NOMO-1 treated with dmso at 0.1 percent for 144 hours (cell line): ENCODE measurements around the gene LDLRAD4.

ENCODE experiments used
- DNase-seq: peaks from one replicate; lab custom pipeline; 2025; ENCODE audit not compliant: unreplicated experiment; lab: John Stamatoyannopoulos, UW

The LDLRAD4 gene

DNA sequence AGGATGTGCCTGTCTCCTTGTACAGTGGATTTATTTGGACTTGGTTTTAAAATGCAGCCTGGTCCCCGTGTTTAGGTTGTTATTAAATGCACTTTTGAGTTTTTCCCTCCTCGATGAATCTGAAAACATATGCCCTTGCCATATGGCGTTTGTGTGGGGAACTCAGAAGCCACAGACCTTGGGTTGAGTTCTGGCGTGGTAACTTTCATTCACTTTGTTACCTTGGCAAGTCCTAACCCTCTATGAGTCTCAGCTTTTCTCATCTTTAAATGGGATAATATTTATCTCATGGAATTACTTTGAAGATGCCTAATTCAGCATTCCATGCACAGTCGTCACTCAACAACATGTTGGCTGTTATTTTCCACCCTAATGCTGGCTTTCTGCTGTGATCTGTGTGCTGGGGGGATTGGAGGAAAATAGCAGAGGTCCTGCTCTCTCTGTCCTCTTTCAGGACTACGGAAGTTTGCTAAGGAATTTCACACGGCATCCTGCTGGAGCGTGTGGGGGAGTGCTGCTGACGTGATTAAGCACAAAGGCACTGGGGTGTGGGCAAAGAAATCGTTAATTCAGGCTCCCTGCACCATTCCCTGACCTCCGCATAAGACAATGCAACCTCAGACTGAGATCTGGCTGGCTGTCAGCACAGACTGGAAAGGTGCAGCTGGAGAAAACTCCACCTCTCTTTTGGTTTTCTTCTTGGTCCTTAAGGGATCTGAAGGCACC lies 61.7 kb downstream of the LDLRAD4 start:
- DNase-seq: no peak

- DNase-seq: no peak
Observed at GRCh38 chr18:13281406-13281805, 62.8 kb downstream of the LDLRAD4 start.

DNA sequence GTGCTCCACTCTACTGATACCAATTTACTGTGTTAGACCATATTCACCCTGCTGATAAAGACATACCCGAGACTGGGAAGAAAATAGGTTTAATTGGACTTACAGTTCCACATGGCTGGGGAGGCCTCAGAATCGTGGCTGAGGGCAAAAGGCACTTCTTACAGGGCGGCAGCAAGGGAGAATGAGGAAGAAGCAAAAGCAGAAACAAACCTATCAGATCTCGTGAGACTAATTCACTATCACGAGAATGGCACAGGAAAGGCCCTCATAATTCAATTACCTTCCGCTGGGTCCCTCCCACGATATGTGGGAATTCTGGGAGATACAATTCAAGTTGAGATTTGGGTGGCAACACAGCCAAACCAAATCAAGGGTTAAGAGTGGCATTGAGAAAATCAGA lies 65.2 kb downstream of the LDLRAD4 start:
- DNase-seq: no peak

- no peak for DNase-seq
Observed at GRCh38 chr18:13284330-13285027, 65.9 kb downstream of the LDLRAD4 start.

DNA sequence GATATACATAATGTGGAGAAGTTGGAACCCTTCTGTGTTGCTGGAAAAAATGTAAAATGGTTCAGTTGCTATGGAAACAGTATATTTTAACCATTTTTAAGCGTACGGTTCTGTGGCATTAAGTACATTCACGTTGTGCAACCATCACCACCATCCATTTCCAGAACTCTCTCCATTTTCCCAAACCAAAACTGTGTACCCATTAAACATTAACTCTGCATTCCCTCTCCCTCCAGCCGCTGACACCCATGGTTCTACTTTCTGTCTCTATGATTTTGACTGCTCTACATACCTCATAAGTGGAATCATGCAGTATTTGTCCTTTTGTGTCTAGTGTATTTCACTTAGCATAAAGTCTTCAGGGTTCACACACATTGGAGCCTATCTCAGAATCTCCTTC lies 67.3 kb downstream of the LDLRAD4 start:
- DNase-seq: no peak

- no peak for DNase-seq
Observed at GRCh38 chr18:13286456-13287125, 68.0 kb downstream of the LDLRAD4 start.

GRCh38 chr18:13287372-13287771 lies 68.8 kb downstream of the LDLRAD4 start:
- no peak for DNase-seq

DNA sequence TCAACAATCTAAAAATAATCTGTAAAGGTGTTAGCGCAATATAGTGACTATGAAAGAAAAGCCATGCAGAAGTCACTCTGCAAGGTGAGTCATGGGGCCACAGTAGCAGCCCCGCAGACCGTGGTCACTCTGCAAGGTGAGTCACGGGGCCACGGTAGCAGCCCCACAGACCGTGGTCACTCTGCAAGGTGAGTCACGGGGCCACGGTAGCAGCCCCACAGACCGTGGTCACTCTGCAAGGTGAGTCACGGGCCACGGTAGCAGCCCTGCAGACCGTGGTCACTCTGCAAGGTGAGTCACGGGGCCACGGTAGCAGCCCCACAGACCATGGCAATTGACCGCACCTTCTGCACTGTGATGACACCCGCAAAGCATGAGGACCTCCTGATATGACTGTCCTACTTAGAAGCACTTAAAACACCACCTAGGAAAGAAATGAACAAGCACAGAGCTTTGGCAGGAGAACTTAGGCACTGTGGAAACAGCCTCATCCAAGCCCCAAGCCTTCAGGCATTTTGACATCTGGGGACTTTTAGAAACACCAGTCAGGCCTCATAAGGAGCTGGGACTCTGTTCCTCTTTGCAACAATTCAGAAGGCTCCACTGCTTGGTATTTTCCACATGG lies 70.1 kb downstream of the LDLRAD4 start:
- no peak for DNase-seq

GRCh38 chr18:13289481-13290205 lies 71.1 kb downstream of the LDLRAD4 start:
- no peak for DNase-seq

GRCh38 chr18:13290856-13291271 lies 72.3 kb downstream of the LDLRAD4 start:
- DNase-seq: no peak

DNA sequence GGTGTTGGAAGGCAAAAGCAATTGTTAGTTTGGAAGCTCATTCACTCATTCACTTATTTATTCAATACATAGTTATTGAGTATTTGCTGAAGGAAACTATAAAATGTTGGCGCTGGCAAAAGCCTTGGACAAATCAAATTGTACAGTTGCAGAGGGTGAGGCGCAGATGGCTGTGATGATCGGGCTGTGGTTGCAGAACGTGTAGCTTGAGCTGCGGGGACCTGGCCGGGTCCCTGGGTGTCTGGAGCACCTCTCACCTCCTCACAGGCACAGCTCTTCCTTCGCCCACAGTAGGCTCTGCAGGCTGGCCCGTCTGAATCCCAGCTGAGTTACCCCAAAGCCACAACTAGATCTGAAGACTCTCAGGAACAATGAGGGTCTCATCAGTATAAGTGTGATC lies 72.7 kb downstream of the LDLRAD4 start:
- no peak for DNase-seq

DNA sequence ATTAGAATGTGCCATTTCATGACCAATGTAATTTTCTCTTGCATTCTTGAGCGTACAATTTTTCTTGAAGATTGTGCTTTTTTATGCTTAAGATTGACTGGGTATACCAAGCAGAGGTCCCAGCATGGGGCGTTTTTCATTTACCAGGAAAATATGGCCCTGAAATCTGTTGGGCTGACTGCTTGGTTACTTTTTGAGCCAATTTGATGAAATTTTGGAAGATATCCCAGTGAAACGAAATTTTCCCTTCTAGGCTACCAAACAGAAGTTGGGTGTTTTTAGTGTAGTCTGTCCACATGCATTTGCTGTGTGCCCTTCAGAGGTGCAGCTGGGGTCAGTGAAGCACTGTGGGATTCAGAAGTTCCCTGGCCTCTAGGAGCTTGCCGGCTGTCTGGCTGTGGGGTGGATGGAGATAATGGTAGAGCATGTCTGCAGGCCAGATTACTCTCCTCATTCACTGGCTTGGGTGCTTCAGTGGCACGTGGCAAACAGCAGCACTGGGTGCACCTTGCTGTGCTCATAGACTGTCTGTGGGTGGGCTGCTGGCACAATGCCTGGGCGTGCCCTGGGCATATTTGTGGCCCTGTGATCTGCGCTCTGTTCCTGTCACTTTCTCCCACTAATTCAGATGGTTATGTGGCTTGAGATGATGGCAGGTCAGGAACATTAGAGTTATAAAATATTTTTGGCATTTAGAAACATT lies 73.3 kb downstream of the LDLRAD4 start:
- DNase-seq: no peak

- no peak for DNase-seq
Observed at GRCh38 chr18:13292736-13293135, 74.2 kb downstream of the LDLRAD4 start.

DNA sequence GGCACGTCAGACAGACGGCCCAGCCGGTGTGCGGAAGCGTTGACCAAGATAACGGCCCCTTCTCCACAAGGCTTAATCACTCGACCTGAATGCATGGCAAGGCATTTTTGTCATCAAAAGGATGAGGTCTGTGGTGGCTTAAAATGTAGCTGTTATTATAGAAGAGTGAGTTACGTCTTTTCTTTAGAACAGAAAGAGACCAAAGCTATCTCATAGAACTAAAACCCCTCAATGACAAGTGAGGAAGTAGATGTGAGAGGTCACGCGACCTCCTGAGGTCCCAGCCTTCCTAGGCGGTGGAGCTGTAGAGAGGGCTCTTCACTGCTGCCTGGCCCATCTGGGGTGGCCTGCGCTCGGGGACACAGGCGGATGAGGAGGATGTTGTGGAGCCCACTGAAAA lies 75.7 kb downstream of the LDLRAD4 start:
- DNase-seq: no peak

GRCh38 chr18:13295894-13296293 lies 77.3 kb downstream of the LDLRAD4 start:
- DNase-seq: no peak

DNA sequence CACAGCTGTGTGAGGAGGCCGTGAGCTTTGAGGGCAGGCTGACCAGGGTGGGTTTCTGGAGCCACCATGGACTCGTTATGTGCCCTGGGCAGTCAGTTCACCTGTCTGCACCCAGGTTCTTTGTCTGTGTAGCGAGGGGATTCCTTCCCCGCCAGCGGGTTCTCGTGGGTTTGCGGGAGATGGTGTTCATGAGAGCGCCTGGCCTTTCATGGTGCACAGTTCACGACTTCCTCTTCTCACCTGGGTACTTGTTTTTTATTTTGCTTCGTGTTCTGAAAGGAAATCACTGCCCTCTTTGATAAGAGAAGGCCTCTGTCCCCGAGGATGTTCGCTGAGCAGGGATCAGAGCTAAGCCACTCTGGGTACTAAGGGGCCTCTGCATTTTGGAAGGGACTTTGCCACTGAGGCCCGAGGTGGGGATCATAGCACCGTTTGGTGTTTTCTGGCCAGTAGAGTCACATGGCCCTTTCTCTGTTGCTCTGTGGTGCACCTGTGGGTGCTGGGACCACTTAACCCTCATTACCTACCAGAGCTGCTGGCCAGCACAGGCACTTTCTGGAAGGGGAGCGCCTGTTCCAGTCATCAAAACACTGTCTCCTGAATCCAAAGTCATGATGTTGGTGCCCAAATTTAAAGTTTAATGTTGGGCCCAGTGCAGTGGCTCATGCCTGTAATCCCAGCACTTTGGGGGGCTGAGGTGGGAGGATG lies 78.5 kb downstream of the LDLRAD4 start:
- DNase-seq: no peak

- DNase-seq: no peak
Observed at GRCh38 chr18:13298262-13298661, 79.7 kb downstream of the LDLRAD4 start.

- DNase-seq: no peak
Observed at GRCh38 chr18:13300029-13300428, 81.5 kb downstream of the LDLRAD4 start.

- no peak for DNase-seq
Observed at GRCh38 chr18:13300796-13301195, 82.2 kb downstream of the LDLRAD4 start.

GRCh38 chr18:13302040-13302439 lies 83.5 kb downstream of the LDLRAD4 start:
- no peak for DNase-seq
